ENCODE data around the gene B3GNT5. TPM values are rescaled to one million over a fixed set of nuclear protein-coding genes. Genes with fewer than 3 reads are reported as not detected.

Gene B3GNT5
- total and polyA plus RNA-seq, 7 donors, result 12.1 to 98.9 (median 54.7) TPM

- peaks cover 0 to 7% of the 10 kb centered on the region in 2 donors for H3K36me3 ChIP-seq (ENCODE audit: insufficient read depth in 1 of 2, low read depth in 1 of 2)
- H3K4me1 ChIP-seq, result peaks cover 83% of the 10 kb centered on the region
- 15 to 26% (median 21%) methylated on average over 5 of the region's 5 CpGs for WGBS, 3 donors
- intact Hi-C loops (cut with DNase I), result loop anchor here in 1 of 2 donors (10.0 kb wide), 1 partner anchor 336 kb away; the partner anchor contains the start of gene KLHL24
- peak overlapping the region; percentile 88 for H3K27ac ChIP-seq
- H3K4me3 ChIP-seq, result no peak overlapping the region
- no peaks in the 10 kb centered on the region for H3K9me3 ChIP-seq
- DNase-seq (peak; percentile 84 to 91), ATAC-seq (peak; percentile 79 to 88 (median 83))
- TF ChIP-seq CTCF (IDR thresholded peaks at IDR 0.05), result no peak
- H3K27me3 ChIP-seq (ENCODE audit: insufficient read depth in 3 of 3, low read length in 2 of 3), result no peaks in the 10 kb centered on the region
Measured at GRCh38 chr3:183298701-183299153, 45.7 kb downstream of the B3GNT5 start.

GRCh38 chr3:183299976-183300375 lies 46.9 kb downstream of the B3GNT5 start:
- peaks cover 80% of the 10 kb centered on the region for H3K4me1 ChIP-seq
- WGBS, 3 donors, result 45 to 61% (median 53%) methylated on average over 4 of the region's 4 CpGs
- peaks cover 0 to 7% of the 10 kb centered on the region in 2 donors for H3K36me3 ChIP-seq (ENCODE audit: insufficient read depth in 1 of 2, low read depth in 1 of 2)
- H3K27ac ChIP-seq, result peak overlapping the region; percentile 88
- no peak for TF ChIP-seq CTCF (IDR thresholded peaks at IDR 0.05)
- no peaks in the 10 kb centered on the region for H3K9me3 ChIP-seq
- H3K27me3 ChIP-seq (ENCODE audit: insufficient read depth in 3 of 3, low read length in 2 of 3), result no peaks in the 10 kb centered on the region
- DNase-seq (peak in 1 of 2 donors; percentile 70), ATAC-seq (peak in 2 of 4 donors; percentile 6 to 16)
- intact Hi-C loops (cut with DNase I), result loop anchor here in 1 of 2 donors (10.0 kb wide), 1 partner anchor 335 kb away; the partner anchor contains the start of gene KLHL24
- no peak overlapping the region for H3K4me3 ChIP-seq

GRCh38 chr3:183300996-183301562 lies 48.0 kb downstream of the B3GNT5 start:
- H3K4me1 ChIP-seq, result peaks cover 71% of the 10 kb centered on the region
- ATAC-seq (peak in 3 of 4 donors; percentile 22 to 38 (median 37)), DNase-seq (no peak)
- TF ChIP-seq CTCF (IDR thresholded peaks at IDR 0.05), result no peak
- H3K27me3 ChIP-seq (ENCODE audit: insufficient read depth in 3 of 3, low read length in 2 of 3), result no peaks in the 10 kb centered on the region
- H3K4me3 ChIP-seq, result no peak overlapping the region
- H3K27ac ChIP-seq, result peak overlapping the region; percentile 88
- peaks cover 0 to 2% of the 10 kb centered on the region in 2 donors for H3K36me3 ChIP-seq (ENCODE audit: insufficient read depth in 1 of 2, low read depth in 1 of 2)
- no peaks in the 10 kb centered on the region for H3K9me3 ChIP-seq
- WGBS, 3 donors, result 72 to 91% (median 73%) methylated on average over 6 of the region's 6 CpGs
- intact Hi-C loops (cut with DNase I), result no loop called here

- intact Hi-C loops (cut with DNase I), result no loop called here
- peaks cover 71% of the 10 kb centered on the region for H3K4me1 ChIP-seq
- WGBS, 3 donors, result 47 to 60% (median 51%) methylated on average over 8 of the region's 8 CpGs
Measured at GRCh38 chr3:183301937-183302580, 49.0 kb downstream of the B3GNT5 start.

More at GRCh38 chr3:183301937-183302580, 49.0 kb downstream of the B3GNT5 start:
- H3K27ac ChIP-seq, result peak overlapping the region; percentile 88
- no peaks in the 10 kb centered on the region for H3K36me3 ChIP-seq (ENCODE audit: insufficient read depth in 1 of 2, low read depth in 1 of 2)
- no peak for ATAC-seq
- TF ChIP-seq CTCF (IDR thresholded peaks at IDR 0.05), result no peak
- H3K4me3 ChIP-seq, result no peak overlapping the region
- H3K9me3 ChIP-seq, result no peaks in the 10 kb centered on the region
- no peak for DNase-seq
- no peaks in the 10 kb centered on the region for H3K27me3 ChIP-seq (ENCODE audit: insufficient read depth in 3 of 3, low read length in 2 of 3)

All from psoas muscle (tissue), 8 donors.